HCEC 1CT (cell line): ENCODE results near the gene ABI2.
"Not testable (repeated sequence)": the region's sequence is repeated elsewhere in the genome, so short reads cannot be mapped to it uniquely, and the experiment has no call there.

Source experiments
- DNase-seq: peaks from one replicate; pipeline ENCODE4 v3.0.0-alpha.2; 2017

ABI2 gene

GRCh38 chr2:203327901-203328759, at the start of gene ABI2:
Gene ABI2 (plus strand): TSS chr2:203328394. CDS start chr2:203328515, 121 bp downstream.
- peak; percentile 67 for DNase-seq

DNA sequence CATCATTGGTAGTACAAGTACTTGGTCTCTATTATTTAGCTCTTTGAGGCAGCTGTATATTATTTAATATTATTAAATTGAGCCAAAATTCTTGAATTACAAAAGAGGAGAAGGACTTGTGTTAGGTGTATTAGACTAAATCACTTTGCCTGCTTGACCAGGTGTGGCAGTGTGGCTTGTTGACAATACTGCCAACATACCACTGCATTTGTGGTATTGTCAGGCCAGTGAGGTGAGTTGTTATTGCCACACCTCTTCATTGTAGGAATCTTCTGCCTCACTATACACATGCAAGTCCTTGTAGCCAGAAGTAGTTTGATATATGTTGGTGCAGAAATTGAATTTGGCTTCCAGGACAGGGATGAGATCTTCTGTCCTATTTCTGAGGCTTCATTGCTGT, 48.9 kb upstream of the ABI2 start:
- no peak for DNase-seq

GRCh38 chr2:203280428-203281064, 47.6 kb upstream of the ABI2 start:
- peak; percentile 5 for DNase-seq

- DNase-seq: no peak
Observed at GRCh38 chr2:203282101-203282500, 46.1 kb upstream of the ABI2 start.

- DNase-seq: no peak
Observed at GRCh38 chr2:203286532-203286931, 41.7 kb upstream of the ABI2 start.

- DNase-seq: peak; percentile 57
Observed at GRCh38 chr2:203301667-203302066, 26.5 kb upstream of the ABI2 start.

- not testable (repeated sequence) for DNase-seq
Observed at GRCh38 chr2:203302586-203302985, 25.6 kb upstream of the ABI2 start.

DNA sequence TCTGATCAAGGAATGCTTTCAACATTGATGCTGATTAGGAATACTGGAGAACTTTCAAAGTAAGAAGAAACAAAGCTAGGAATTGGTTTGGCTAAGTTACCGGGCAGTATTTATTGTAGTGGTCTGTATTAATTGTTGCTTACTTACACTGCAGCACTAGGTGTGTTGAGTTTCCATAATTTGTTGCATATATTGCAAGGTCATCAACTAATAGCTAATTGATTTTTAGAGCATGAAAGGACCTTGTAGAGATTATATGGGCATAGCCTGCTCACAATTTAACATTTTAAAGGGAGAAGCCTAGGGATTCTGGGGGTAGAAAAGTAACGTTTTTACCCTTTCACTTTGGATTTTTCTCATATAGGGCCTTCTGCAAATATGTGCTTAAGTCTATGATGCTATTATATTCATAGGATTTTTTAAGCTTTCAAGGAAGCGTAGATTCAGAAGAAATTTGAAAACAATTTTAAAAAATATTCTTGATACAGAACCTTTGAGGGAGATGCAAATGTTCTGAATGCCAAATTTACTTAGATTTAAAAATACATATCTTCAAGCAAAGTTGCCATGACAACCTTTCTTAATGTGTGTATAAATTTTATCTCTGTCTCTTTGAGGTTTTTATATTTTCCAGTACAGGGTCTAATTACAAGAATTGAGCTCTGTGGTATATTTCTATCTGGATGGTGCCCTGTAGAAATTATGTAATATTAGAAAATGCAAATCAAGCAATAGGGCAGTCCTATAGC, 17.3 kb upstream of the ABI2 start:
- no peak for DNase-seq

DNA sequence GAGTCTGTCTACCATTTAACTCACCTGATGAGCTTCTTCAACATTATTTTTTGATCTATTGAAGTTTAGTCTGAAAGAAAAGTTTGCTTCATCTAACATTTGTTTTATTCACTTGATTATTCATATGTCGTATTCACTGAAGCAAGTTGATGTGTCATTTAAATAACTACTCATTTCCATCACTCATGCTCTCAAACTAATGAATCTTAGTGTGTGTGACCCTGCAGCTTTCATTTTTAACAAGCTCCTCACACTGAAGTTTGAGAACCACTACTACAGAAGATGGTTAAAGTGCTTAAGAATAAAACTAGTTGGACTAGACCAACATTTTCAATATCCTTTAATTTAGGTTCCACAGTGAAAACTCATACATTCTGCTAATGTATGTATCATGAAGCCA, 1.8 kb upstream of the ABI2 start:
- no peak for DNase-seq

- DNase-seq: no peak
Observed at GRCh38 chr2:203327582-203327900, 653 bp upstream of the ABI2 start.

DNA sequence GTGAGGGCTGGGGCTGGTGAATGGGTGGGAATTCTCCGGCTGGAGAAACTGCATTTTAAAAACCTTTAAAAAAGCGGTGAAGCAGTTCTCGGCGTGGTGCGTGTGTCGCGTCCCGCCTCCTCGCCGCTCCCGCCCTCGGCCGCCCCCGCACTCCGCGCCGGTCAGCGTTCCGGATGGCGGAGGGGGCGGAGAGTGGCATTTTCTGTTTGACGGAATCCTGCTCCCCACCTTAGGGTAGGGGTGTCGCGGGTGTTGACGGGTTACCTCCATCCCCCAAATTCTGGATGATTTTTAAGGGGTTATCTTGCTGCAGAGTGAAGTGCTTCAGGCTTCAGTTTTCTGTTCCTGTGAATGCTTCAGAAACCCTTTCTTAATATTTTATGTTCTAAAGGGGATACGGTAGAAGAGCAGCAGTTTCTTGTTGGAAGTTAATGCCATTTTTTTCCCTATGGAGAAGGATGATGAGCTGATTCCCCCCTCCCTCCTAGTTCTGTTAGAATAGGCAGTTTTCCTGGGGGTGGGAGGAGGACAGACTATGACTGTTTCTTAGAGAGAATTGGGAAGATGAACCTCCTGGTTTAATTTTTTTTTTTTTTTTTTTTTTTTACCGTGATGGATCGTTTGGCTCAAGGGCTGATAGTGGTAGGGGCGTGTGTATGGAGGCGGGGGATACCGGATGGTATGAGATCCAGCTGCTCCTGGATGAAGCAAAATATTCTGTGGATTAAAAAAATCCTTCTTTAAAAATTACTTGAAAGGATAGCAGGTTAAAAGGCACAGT, 756 bp downstream of the ABI2 start:
- DNase-seq: peak; percentile 42

- peak; percentile 52 for DNase-seq
Observed at GRCh38 chr2:203330434-203330833, 2.2 kb downstream of the ABI2 start.

GRCh38 chr2:203338322-203338721, 10.1 kb downstream of the ABI2 start:
- DNase-seq: no peak

DNA sequence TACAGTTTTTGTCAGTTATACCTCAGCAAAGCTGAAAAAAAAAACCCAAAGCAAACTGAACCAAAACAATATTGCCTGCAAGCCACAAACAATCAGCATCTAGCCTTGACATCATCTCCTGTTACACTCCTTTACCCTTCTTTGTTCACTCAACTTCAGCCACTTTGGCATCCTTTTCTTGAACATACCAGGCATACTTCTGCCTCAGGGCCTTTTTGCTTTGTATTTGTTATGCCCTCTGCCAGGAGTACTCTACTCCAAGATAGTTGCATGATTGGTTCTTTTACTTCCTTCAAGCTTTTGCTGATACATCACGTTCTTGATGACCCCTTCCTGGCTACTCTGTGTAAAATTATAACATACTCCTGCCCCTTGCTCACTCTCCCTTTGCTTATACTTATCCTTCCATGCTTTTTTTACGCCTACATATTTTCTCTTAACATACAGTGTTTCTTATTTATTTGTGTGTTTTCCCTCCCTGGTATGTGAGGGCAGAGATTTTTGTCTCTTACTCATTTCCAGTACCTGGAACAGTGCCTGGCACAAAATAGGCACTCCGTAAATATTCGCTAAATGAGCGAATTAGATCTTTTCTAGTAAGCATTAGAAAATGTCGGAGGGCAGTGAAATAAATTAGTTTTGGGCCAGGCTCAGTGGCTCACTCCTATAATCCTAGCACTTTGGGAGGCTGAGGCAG, 12.7 kb downstream of the ABI2 start:
- DNase-seq: peak; percentile 36

GRCh38 chr2:203341741-203342310, 13.6 kb downstream of the ABI2 start:
- peak; percentile 50 for DNase-seq

DNA sequence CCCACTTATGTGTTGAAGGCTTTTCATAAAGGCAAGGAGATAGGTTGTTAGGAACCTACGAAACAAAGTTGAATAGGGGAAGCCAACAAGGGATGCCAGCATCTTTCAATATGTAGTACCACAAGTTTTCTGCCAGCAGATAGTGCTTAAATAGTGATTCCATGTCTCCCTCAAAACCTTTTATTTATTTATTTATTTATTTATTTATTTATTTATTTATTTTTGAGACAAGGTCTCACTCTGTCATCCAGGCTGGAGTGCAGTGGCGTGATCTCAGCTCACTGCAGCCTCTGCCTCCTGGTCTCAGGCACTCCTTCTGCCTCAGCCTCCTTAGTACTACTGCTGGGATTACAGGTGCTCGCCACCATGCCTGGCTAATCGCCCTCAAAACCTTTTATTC, 14.2 kb downstream of the ABI2 start:
- DNase-seq: not testable (repeated sequence)

- DNase-seq: no peak
Observed at GRCh38 chr2:203344667-203345066, 16.5 kb downstream of the ABI2 start.

- DNase-seq: no peak
Observed at GRCh38 chr2:203346612-203347011, 18.4 kb downstream of the ABI2 start.

- DNase-seq: no peak
Observed at GRCh38 chr2:203347375-203347774, 19.2 kb downstream of the ABI2 start.

DNA sequence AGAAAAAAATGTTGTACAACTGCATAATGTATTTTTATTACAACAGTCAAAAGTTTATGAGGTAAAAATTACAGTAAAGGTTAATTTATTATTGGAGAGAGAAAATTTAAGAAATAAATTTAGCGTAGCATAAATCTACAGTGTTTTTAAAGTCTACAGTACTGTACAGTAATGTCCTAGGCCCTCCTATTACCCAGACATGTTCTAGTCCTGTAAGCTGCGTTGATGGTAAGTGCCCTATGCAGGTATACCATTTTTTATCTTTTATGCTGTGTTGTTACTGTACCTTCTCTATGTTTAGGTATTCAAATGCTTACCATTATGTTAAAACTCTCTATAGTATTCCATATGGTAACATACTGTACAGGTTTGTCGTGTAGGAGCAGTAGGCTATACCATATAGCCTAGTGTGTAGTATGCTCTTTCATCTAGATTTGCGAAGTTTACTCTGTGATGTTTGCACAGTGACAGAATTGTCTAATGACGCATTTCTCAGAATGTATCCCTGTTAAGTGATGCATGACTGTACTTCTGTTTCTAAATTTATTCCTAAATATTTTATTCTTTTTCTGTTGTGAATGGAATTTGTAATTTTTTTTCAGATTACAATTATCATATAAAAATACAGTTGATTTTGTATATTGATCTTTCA, 24.5 kb downstream of the ABI2 start:
- DNase-seq: no peak

- no peak for DNase-seq
Observed at GRCh38 chr2:203354966-203355365, 26.8 kb downstream of the ABI2 start.
